HG03565 (cell line): ENCODE results near the gene PDE3B.
"Not testable (repeated sequence)": the region's sequence is repeated elsewhere in the genome, so short reads cannot be mapped to it uniquely, and the experiment has no call there.

ENCODE experiments used
- ATAC-seq: cut with Tn5 transposase; IDR thresholded peaks from one replicate; pipeline ENCODE4 v1.9.1; 2021; ENCODE audit warnings: mild to moderate bottlenecking, moderate library complexity; ENCODE audit not compliant: unreplicated experiment

Gene PDE3B

DNA sequence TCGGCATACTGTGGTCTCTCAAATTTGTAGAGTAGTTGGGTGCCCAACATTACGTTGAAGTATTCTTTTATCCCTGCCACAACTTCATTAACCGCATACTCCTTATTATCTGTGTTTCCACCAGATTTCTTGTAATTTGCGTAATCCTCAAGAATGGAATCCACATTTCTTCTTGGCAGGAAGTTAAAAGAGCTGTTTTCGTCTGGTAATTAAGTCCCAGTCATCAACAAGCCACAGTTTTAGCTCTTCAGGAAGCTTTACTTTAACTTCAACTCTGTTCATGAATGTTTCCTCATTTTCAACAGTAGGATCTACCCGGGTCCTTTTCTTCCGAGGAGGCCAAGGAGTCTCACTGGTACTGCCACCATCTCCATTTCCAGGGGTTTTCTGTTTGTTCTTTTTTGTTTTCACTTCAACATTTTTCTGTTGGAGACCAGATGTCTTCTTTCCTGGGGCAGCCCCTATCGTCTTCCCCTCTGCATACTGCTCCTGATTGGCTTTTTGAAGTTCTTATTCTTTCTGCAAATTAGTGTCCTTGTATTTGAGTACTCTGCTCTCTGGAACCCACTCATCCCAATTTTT lies 30.3 kb downstream of the PDE3B start:
- ATAC-seq, result no peak

DNA sequence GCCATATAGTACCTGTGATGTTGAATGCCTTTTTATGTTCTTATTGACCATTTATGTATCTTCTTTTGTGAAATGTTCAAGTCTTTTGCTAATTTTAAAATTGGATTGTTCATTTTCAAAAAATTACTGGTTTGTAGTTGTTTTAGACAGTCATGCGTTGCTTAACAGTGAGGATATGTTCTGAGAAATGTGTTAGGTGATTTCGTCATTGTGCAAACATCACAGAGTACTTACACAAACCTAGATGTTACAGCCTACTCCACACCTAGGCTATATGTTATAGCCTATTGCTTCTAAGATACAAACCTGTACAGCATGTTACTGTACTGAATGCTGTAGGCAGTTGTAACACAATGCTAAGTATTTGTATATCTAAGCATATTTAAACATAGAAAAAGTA lies 32.5 kb downstream of the PDE3B start:
- ATAC-seq, result no peak

DNA sequence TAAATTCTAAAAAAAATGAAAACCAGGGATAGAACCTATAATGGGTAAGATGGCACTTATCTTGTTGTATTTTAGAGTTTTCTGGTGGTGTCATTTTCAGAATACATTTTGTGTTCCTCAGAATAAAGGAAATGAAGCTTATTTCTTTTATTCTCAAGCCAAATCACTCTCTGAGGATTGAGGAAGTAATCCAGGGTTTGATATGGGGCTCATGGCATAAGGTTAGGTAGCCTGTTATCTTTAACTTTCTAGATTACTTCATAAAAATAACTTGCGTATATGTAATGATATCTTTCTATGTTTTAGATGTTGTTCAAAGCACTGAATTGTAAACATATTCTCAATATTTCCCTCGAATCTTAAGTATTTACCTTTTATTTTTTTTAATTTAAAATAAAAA lies 33.5 kb downstream of the PDE3B start:
- no peak for ATAC-seq

DNA sequence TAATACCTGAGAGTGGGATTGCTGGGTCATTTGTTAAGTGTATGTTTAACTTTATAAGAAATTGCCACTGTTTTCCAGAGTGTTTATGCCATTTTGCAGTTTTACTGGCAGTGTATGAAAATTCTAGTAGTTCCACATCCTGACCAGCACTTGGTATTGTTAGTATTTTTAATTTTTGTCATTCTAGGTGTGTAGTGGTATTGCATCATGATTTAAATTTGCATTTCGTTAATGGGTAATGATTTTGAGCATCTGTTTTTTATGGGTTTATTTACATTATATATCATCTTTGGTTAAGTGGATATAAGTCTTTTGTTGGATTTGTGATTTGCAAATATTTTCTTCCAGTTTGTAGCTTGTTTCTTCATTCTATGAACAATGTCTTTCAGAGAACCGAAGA lies 34.7 kb downstream of the PDE3B start:
- no peak for ATAC-seq

DNA sequence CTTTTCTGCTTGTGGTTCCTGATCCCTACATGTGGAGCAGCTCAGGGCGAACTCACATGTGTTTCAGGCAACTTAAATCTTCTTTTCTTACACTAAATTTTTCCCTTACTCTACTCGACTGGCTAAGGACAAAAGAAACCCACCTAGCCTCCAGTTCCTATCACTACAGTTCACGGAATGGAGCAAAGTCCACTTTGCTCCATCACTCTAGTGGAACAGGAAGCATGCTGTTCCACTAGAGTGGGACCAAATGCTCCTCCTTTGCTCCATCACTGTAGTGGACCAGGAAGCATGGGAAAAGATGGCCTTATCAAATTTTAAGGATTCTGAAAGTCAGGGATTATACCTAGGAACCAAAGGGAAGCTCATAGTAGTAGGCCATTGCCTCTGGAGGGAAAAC lies 36.1 kb downstream of the PDE3B start:
- ATAC-seq, result no peak

DNA sequence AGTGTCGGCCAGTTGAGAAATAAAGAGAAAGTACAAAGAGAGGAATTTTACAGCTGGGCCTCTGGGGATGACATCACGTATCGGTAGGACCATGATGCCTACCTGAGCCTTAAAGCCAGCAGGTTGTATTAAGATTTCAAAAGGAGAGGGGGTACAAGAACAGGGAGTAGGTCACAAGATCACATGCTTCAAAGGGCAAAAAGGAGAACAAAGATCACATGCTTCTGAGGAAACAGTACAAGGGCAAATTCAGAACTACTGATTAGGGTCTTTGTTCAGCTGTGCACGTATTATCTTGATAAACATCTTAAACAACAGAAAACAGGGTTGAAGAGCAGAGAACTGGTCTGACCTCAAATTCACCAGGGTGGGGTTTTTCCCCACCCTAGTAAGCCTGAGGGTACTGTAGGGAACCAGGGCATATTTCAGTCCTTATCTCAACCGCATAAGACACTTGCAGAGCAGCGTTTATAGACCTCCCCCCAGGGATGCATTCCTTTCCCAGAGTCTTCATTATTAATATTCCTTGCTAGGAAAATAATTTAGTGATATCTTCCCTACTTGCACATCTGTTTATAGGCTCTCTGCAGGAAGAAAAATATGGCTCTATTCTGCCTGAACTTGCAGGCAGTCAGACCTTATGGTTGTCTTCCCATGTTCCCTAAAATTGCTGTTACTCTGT lies 40.8 kb downstream of the PDE3B start:
- ATAC-seq, result not testable (repeated sequence)

DNA sequence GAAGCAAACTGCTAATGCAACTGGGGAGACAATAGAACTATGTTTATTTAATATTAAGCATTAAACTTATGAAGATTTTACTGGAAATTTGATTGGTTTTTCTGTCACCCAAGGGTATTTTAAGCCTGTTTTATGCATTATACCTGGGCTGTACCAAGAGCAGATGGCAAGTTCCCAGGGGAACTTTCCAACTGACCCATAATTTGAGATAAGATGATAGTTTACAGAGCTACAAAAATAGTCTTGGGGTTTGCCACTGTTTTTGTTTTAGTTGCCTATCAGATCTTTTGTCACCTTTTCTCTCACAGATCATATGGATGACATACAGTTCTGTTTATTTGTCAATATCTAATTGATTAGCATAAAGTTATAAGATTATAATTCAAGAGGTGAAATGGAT lies 43.9 kb downstream of the PDE3B start:
- no peak for ATAC-seq

DNA sequence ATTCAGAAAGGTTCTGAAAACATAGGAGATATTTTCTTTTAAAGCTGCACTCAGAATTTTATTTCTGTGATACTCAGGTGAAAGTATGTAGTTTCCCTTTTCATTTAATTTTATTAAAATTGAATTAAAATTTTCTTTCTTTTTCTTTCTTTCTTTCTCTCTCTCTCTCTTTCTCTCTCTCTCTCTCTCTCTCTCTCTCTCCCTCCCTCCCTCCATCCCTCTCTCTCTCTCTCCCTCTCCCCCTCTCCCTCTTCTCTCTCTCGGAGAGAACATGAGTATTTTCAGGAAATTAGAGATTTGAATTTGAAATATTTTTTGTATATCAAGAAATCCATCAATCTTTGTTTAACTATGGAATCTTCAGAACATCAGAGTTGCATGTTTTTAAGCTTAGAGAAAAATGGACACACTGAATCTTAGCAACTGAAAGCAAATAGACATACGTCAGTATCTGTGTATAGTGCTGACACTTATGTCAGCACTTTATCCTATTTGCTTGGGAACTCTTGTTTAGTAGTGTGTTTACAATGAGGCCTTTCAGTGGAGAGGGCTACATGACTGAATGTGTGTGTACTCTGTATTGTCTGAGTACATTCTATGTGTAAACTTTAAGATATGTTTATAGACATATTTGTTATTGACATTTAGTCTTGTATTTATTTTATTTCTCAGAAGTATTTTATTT lies 44.5 kb downstream of the PDE3B start:
- no peak for ATAC-seq

DNA sequence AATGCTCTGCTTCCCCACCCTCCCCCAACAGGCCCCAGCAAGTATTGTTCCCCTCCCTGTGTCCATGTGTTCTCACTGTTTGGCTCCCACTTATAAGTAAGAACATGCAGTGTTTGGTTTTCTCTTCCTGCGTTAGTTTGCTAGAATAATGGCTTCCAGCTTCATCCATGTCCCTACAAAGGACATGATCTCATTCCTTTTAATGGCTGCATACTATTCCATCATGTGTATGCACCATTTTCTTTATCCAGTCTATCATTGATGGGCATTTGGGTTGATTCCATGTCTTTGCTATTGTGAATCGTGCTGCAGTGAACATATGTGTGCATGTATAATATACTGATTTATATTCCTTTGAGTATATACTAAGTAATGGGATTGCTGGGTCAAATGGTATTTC lies 52.1 kb downstream of the PDE3B start:
- not testable (repeated sequence) for ATAC-seq

DNA sequence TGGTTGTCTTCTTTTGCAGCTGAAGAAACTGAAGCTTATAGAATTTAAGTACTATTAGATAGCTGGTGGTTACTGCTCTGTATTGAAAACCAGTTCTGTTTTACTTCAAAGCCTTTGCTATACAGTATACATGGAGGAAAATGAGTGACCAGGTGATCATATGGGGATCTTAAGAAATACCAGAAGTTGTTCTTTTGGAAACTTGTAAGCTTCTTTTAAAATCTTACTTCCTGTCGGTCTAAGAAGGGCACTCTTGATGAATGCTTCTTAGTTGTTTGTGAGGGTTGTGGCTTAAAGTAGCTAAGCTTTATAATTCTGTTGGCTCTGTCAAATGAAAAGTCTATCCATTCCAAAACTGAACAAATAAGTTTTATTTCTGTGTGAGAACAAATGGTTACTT lies 55.2 kb downstream of the PDE3B start:
- no peak for ATAC-seq

DNA sequence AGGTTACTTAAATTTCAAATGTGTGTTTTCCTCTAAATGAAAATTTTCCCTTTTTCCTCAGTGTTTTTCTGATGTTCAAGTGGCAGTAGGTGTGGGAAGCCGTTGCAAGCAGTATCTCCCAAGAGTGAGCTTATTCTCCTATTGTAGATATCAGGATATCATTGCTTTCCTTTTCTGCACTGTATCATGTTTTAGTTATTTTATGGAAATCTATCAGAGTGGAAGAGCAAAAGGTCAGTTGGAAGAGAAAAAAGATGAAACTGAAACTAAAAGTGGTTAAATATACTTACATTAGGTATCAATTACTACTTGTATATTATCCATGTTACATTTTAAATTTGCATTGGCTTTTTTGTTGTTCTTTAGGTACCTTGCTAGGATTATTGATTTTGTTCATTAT lies 57.0 kb downstream of the PDE3B start:
- ATAC-seq, result no peak

DNA sequence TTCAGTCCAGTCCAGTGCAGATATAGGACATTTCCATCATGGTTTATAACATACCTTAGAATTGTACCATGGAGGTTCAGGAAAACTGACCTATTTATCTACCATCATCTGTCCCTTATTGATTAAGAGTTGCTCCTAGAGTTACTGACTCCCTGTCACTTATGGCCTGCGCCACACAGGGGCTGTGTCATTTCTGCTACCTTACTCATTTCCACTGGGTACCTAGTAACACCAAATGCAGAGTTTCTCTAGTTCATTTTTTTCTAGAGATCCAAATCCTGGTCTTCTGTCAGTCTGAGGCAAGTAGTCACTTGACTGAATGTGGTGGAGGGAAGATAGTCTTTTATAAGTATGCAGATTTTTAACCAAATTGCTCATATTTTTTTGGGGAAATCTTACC lies 59.2 kb downstream of the PDE3B start:
- ATAC-seq, result no peak

DNA sequence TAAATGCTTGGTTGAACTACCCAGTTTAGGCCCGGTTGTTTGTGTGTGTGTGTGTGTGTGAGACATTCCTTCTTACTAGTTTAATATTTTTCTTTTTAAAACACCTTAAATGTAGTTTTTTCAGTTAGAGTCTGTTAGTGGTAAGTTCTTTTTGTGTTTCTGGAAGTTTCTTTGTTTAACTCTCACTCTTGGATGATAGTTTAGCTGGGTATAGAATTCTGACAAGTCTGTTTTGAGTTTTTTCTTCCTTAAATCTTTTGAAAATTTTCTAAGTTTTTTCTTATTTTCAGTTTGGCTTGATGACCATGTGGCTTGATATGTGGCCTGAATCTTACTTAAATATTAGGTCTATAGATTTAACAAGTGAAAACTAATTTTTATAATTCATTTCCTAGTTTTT lies 60.1 kb downstream of the PDE3B start:
- no peak for ATAC-seq

DNA sequence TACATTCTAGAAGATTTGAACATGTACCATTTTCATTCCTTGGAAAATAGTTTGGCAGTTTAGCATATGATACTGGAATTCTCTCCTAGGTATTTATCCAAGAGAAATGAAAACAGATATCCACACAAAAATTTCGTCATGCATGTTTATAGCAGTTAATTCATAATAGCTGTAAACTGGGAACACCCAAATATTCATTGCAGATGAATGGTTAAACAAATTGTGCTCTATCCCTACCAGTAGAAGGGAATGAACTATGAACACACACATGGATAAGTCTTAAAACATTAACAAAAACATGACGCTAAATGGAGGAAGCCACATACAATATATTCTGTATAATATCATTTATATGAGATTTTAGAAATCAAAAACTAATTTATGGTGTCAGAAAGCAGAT lies 61.5 kb downstream of the PDE3B start:
- no peak for ATAC-seq

DNA sequence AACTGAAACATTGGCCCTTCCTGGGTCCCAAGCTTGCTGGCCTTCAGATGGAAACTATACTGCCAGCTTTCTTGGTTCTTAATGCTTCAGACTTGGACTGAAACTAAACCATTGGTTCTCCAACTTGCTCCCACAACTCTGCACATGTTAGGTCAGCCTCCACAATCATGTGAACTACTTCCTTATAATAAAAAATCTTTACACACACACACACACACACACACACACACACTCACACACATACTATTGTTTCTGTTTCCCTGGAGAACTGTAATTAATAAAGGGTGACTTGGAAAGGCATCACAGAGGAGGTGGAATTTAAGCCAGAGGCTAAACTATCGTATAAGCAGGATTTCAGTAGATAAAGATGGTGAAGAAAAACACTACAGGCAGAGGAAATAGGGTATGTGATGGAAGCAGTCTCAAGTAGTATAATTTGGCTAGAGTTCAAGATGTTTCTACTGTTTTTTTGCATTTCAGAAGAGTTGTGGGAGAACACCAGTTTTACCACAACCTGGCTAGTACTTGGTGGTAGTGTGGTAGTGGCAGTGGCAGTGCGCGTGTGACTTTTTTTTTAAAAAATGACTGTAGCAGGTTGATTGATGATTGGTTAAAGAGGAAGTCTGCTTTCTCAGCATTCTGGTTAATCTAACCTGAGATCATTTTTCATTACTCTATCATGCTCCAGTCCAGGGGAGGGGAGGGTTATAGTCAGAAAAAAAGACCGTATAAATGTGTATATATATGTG lies 70.1 kb downstream of the PDE3B start:
- ATAC-seq, result no peak

DNA sequence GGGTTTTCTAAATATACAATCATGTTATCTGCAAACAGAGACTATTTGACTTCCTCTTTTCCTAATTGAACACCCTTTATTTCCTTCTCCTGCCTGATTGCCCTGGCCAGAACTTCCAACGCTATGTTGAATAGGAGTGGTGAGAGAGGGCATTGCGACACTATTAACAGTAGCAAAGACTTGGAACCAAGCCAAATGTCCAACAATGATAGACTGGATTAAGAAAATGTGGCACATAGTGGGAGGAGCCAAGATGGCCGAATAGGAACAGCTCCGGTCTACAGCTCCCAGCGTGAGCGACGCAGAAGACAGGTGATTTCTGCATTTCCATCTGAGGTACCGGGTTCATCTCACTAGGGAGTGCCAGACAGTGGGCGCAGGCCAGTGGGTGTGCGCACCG lies 72.1 kb downstream of the PDE3B start:
- ATAC-seq, result not testable (repeated sequence)

DNA sequence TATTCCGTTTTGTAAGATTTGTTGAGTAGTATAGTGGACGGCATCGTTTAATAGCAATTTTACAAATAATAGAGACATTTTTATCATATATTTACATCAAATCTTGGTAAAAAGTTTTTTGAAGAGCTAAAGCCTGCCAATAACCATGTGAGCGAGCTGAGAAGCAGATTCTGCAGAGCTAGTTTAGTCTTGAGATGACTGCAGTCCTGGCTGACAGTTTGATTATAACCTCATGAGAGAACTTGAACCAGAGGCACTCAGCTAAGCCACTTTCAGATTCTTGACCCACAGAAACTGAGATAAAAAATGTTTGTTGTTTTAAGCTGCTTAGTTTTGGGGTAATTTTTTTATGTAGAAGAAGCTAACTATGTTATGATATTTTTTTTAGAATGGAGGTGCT lies 78.9 kb downstream of the PDE3B start:
- ATAC-seq, result no peak

DNA sequence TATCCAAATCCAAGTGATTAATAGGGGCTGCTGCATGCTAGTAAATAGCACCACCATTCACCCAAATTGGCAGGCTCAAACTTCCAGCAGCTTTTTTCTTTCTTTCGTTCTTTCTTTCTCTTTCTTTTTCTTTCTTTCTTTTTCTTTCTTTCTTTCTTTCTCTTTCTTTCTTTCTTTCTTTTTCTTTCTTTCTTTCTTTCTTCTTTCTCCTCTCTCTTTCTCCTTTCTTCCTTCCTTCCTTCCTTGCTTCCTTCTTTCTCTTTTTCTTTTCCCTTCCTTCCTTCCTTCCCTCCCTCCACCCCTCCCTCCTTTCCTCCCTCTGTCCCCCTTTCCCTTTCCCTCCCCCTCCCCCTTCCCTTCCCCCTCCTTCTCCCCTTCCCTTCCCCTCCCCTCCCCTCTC lies 81.5 kb downstream of the PDE3B start:
- ATAC-seq, result no peak

DNA sequence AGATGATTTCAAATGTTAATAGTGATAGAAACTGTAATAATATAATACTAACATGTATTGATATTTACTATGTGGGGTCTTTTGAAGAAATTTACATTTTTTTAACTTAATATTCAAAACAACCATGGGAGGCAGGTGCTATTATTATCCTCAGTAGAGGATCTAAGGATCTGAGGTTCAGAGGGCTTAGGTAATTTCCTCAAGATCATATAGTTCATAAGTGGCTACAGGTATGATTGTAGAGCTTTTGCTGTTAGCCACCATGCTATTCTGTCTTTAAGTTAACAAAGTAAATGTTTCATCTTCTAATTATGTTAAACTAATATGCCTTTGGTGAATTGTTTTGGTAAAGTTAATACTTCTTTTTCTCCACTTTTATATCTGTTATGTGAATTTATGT lies 83.6 kb downstream of the PDE3B start:
- ATAC-seq, result no peak

DNA sequence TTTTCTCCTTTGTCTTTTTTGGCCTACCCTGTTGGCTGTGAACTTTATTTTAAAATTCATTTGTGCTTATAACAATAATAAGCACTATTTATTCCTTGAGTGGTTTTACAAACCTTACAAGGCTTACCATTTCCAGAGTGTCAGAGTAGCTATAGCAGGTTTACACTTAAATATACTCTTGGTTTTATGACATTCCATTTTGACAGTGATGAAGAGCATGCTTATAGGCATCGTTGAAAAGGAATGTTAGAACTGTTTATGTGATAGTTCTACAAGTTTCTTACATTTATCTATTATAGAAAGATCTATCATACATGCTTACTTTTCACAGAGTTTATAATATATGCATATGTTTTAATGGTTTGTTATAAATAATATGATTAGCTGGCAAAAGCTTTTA lies 84.1 kb downstream of the PDE3B start:
- no peak for ATAC-seq

DNA sequence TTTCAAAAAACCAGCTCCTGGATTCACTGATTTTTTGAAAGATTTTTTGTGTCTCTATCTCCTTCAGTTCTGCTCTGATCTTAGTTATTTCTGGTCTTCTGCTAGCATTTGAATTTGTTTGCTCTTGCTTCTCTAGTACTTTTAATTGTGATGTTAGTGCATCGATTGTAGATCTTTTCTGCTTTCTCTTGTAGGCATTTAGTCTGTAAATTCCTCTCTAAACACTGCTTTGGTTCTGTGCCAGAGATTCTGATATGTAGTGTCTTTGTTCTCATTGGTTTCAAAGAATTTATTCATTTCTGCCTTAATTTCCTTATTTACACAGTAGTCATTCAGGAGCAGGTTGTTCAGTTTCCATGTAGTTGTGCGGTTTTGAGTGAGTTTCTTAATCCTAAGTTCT lies 96.9 kb downstream of the PDE3B start:
- not testable (repeated sequence) for ATAC-seq

DNA sequence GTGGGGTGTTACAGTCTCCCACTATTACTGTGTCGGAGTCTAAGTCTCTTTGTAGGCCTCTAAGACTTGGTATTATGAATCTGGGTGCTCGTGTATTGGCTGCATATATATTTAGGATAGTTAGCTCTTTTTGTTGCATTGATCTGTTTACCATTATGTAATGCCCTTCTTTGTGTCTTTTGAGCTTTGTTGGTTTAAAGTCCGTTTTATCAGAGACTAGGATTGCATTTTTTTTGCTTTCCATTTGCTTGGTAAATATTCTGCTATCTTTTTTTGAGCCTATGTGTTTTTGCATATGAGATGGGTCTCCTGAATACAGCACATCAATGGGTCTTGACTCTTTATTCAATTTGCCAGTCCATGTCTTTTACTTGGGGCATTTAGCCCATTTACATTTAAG lies 97.6 kb downstream of the PDE3B start:
- no peak for ATAC-seq
